GM19468 (cell line): ENCODE data around the gene MRGPRX4.
"Not testable (repeated sequence)": the region's sequence is repeated elsewhere in the genome, so short reads cannot be mapped to it uniquely, and the experiment has no call there.

ENCODE experiments used
- ATAC-seq: cut with Tn5 transposase; IDR thresholded peaks from one replicate; pipeline ENCODE4 v1.9.1; 2021; ENCODE audit warnings: mild to moderate bottlenecking, moderate library complexity, moderate number of reproducible peaks; ENCODE audit not compliant: unreplicated experiment; ENCODE audit errors: extremely low read depth

MRGPRX4 gene

DNA sequence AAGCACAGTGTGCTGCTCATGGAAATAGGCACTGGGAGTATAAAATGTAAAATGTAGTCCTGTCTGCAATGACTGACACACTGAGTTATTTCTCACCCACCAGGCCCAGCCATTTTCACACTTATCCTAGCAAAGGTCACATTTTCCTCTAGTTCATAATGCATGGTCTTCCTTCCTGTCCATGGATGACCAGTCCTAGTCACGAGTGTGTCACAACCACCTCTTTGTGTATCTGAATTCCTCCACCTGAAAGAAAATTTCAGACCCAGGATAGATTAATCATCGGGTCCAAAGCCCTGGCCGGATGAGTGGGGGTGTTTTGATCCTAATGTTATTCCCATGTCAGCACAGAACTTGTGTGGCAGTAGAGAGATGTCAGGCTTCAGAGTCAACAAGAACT, at the start of gene MRGPRX4:
Gene MRGPRX4 (plus strand): TSS at position 172 of the 400 bp plus-strand sequence. CDS start 420 bp downstream, outside the sequence.
- no peak for ATAC-seq

DNA sequence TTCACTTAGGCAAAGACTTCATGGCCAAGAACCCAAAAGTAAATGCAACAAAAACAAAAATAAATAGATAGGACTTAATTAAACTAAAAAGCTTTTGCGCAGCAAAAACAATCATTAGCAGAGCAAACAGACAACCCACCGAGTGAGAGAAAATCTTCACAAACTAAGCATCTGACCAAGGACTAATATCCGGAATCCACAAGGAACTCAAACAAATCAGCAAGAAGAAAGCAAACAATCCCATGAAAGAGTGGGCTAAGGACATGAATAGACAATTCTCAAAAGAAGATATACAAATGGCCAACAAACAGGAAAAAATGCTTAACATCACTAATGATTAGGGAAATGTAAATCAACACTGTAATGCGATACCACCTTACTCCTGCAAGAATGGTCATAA, 41.5 kb upstream of the MRGPRX4 start:
- not testable (repeated sequence) for ATAC-seq

DNA sequence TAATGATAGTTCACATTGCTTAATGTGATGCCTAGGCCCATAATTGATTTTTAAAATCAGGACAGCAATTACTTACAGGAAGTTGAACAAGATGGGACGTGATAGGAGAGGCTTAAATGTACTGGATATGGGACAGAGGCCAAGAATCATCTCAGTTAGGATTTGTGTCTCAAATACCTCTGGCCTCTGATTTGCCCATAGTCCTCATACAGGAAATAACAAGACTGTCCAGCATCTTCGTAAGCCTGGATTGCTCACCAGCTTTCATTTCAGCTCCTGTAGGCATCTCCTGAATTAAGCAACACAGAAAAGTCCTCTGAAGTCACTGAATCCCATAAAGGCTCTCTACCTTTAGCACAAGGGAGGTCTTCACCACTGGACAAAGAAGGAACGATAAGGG, 40.3 kb upstream of the MRGPRX4 start, which contains the start of gene MRGPRX3:
Gene MRGPRX3 (plus strand): TSS at position 231 of the 400 bp plus-strand sequence. CDS start 4,632 bp downstream, outside the sequence.
- no peak for ATAC-seq

DNA sequence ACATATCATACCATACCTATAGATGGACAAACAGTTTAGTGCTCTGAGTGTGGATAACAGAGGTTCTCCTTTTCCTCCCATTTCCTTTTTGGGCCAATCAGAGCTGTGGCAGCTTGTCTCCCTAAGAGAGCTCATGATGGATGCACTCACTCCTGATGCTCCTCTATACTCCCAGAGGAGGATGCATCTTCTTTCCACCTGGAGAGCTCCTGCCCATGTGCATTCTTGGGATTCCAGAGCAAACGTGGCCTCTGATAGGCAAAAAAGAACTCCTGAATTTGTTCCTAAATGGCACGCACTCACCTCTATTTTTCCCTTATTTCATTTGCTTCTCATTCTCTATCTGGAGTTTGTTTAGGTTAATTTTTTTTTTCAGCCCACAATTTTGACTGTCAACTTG, 37.3 kb upstream of the MRGPRX4 start:
- ATAC-seq: no peak

DNA sequence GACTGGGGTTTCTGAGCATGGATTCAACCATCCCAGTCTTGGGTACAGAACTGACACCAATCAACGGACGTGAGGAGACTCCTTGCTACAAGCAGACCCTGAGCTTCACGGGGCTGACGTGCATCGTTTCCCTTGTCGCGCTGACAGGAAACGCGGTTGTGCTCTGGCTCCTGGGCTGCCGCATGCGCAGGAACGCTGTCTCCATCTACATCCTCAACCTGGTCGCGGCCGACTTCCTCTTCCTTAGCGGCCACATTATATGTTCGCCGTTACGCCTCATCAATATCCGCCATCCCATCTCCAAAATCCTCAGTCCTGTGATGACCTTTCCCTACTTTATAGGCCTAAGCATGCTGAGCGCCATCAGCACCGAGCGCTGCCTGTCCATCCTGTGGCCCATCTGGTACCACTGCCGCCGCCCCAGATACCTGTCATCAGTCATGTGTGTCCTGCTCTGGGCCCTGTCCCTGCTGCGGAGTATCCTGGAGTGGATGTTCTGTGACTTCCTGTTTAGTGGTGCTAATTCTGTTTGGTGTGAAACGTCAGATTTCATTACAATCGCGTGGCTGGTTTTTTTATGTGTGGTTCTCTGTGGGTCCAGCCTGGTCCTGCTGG, 35.3 kb upstream of the MRGPRX4 start:
- no peak for ATAC-seq

DNA sequence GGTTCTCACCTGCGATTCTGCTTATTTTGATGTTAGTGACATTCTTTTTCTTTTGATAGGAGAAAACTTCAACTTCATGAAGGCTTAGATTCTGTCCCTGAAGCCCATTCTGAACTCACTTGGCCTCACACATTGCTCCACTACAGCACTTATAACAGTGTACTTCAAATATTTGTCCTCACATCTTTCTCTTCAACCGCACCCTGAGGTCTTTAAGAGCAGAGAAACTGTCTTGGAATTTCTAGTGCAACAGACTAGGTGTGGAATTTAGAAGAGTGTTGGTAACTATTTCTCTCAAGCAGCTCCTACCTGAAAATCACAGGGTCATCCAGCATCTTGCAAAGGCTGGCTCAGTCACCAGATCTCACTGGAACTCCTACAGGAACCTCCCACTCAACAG, 32.5 kb upstream of the MRGPRX4 start:
- no peak for ATAC-seq

DNA sequence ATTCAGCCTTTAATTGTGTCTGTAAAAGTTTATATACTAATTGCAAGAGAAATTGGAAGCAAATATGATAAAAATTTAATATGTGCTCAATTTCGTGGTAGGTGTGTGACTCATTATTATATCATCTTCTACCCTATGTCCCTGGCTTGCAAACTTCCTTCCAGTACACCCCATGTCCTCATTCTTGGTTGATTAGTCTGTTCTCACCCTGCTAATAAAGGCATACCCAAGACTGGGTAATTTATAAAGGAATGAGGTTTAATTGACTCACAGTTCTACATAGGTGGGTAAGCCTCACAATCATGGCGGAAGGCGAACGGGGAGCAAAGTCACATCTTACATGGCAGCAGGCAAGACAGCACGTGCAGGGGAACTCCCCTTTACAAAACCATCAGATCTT, 28.4 kb upstream of the MRGPRX4 start:
- ATAC-seq: no peak

DNA sequence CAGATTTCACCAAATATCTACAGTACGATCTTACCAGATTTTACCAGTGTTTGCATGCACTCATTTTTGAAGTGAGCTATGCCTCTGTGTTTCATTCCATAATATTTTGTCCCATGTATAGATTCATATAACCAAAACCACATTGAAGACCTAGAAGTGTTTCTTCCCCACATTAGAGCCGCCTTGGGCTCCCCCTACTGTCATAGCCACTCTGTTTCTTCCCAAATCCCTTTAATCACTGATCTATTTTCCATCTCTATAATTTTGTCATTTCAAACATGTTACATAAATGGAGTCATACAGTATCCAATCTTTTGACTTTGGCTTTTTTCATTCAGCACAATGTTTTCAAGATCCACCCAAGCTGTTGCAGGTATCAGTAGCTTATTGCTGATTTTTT, 27.6 kb upstream of the MRGPRX4 start:
- no peak for ATAC-seq

DNA sequence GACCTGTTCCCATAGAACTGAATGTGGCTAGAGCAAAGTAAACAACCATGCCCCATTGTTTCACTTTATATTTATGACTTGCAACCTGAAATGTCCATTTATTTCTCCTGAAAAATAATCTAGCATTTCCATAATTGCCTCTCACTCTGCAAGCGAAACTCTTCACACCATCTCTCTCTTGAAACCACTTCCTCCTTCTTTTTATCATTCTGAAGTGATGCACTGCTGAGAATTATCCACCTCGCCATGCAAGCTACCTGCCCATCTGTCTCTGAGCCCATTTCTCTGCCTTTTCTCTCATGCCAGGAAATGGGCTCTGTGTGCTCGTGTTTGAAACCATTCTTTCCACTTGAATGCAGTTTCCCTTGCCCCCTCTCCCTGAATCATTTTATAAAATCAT, 26.8 kb upstream of the MRGPRX4 start:
- ATAC-seq: no peak

DNA sequence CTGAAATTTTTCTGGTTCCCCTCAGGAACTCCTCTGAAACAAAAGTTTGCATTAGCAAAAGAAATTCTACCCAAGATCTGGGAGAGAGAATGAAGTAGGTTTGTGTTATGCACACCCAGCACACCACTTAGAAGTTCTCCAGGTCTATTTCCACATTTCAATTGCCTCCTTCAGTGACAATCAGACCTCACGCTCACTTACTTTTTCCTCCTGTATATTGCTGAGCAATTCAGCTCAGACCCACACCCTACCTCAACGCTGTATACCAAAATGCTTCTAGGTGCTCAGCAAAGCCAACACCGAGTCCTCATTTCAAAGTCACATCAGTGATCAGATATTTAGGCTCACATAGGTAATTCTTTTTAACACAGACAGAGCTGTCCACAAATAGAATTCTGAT, 21.1 kb upstream of the MRGPRX4 start:
- no peak for ATAC-seq

DNA sequence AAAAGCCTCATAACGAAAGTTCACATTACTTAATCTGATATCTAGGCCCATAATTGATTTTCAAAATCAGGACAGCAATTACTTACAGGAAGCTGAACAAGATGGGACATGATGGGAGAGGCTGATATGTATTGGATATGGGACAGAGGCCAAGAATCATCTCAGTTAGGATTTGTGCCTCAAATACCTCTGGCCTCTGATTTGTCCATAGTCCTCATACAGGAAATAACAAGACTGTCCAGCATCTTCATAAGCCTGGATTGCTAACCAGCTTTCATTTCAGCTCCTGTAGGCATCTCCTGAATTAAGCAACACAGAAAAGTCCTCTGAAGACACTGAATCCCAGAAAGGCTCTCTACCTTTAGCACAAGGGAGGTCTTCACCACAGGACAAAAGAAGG, 4.3 kb upstream of the MRGPRX4 start:
- ATAC-seq: no peak

DNA sequence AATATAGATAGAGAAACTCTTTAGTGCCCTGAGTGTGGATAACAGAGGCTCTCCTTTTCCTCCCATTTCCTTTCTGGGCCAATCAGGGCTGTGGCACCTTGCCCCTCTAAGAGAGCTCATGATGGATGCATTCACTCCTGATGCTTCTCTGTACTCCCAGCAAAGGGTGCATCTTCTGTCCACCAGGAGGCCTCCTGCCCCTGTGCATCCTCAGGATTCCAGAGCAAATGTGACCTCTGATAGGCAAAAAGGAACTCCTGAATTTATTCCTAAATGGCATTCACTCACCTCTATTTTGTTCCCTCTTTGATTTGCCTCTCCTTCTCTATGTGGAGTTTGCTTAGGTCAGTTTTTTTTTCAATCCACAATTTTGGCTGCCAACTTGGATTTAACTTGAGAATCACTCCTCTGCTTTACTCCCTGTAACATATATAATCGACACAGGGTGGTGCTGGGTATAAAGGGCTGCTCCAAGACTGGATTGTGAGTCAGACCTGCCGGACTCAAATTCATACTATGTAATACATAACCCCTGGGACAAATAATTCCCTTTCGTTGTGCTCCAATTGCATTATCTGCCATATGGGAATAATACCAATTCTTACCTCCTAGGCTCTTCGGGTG, 1.1 kb upstream of the MRGPRX4 start:
- ATAC-seq: no peak

DNA sequence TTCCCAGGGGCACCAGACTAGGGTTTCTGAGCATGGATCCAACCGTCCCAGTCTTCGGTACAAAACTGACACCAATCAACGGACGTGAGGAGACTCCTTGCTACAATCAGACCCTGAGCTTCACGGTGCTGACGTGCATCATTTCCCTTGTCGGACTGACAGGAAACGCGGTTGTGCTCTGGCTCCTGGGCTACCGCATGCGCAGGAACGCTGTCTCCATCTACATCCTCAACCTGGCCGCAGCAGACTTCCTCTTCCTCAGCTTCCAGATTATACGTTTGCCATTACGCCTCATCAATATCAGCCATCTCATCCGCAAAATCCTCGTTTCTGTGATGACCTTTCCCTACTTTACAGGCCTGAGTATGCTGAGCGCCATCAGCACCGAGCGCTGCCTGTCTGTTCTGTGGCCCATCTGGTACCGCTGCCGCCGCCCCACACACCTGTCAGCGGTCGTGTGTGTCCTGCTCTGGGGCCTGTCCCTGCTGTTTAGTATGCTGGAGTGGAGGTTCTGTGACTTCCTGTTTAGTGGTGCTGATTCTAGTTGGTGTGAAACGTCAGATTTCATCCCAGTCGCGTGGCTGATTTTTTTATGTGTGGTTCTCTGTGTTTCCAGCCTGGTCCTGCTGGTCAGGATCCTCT, 709 bp downstream of the MRGPRX4 start:
- ATAC-seq: no peak

DNA sequence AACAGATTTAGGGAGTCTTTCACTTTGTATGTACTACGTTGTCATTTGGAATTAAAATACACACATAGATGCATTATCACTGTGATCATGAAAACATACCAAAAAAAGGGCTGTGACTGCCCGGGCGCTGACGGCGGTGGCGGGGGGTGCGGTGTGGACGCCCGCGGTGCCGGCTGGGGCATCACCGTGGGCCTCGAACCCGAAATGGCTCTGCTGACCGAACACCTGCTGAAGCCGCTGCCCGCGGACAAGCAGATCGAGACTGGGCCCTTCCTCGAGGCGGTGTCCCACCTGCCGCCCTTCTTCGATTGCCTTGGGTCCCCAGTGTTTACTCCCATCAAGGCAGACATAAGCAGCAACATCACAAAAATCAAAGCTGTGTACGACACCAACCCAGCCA, 16.2 kb downstream of the MRGPRX4 start:
- no peak for ATAC-seq

DNA sequence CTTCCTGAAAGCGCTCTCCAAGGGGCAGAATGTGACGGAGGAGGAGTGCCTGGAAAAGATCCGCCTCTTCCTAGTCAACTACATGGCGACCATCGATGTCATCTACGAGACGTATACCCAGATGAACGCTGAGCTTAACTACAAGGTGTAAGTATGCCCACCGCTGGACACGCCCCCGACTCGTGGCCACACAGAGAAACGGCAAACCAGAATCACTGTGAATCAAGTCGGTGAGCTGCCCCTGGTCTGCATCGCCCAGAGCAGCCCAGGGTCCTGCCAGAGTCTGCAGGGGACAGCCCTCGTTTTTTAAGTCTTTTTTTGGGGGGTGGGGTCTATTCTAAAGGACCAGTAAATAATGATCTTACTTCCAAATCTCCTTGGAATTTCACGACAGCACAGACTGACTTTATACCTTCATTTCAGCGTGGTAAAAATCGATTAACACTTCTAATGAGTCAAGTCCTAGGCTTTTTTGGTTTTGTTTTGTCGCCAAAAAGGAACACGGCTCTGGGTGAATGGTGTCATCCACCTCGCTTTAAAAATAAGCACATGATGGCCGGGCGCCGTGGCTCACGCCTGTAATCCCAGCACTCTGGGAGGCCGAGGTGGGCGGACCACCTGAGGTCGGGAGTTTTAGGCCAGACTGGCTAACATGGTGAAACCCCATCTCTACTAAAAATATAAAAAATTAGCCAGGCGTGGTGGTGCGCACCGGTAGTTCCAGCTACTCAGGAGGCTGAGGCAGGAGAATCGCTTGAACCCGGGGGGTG, 17.0 kb downstream of the MRGPRX4 start:
- ATAC-seq: not testable (repeated sequence)

DNA sequence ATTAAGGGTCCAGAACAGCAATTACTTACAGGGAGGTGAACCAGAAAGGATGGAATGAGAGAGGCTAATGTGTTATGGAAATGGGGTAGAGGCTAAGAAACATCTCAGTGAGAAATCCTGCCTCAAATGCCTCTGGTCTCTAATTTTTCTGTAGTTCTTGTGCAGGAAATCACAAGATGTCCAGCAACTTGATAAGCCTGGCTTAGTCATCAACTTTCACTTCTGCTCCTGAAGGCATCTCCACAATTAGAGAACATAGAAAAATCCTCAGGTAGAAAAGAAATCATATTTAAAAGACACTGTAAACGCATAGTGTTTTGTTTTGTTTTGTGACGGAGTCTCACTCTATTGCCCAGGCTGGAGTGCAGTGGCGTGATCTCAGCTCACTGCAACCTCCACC, 18.7 kb downstream of the MRGPRX4 start:
- no peak for ATAC-seq

DNA sequence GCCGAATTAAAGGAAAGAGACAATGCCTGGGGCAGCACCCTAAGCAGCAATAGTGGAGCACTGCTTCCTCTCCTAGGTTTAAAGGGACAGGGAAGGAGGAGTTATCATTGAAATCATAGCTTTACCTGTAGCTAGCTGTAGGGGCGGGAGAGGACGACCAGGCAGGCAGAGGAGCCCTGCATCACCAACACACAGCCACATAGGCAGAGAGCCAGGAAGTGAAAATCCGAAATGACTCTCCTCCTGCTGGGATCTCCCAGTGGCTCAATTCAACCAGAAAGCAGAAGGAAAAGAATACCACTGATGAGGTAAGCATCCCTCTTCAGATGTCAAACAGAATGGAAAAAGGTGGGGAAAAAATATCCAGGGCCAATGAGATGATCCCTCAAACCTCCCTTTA, 20.4 kb downstream of the MRGPRX4 start:
- ATAC-seq: no peak

DNA sequence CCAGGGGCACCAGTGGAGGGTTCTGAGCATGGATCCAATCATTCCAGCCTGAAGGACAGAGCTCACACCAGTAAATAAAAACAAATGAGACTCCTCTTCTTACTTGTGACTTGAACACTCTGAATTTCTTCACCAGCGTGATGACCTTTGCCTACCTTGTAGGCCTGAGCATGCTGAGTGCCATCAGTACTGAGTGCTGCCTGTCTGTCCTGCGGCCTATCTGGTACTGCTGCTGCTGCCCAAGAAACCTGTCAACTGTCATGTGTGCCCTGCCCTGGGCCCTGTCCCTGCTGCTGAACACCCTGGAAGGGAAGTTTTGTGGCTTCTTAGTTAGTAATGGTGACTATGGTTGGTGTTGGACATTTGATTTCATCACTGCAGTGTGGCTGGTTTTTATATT, 23.9 kb downstream of the MRGPRX4 start:
- ATAC-seq: no peak

DNA sequence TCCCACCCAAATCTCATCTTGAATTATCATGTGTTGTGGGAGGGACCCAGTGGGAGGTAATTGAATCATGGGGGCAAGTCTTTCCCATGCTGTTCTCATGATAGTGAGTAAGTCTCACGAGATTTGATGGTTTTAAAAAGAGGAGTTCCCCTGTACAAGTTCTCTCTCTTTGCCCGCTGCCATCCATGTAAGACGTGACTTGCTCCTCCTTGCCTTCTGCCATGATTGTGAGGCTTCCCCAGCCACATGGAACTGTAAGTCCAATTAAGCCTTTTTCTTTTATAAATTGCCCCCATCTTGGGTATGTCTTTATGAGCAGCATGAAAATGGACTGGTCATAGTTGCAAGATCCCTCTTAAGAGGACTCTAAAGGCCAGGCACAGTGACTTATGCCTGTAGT, 25.1 kb downstream of the MRGPRX4 start:
- ATAC-seq: not testable (repeated sequence)

DNA sequence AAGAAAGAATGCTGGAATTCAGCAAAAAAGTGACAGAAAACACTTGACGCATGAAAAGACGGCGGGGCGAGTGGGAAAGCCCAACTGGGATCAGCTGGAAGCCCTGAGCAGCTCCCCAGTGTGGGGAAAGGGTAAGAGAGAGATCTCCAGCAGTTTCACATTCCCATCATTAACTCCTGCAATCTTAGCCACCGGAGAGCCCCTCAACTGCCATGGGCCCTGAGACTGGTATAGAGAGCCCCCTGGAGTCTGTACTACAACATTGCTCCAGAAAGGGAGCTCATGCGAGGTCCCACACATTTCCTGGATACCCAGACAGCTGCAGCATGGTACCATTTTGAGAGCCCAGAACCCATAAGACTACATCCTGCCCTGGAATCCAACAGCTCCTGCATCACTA, 31.1 kb downstream of the MRGPRX4 start:
- no peak for ATAC-seq

DNA sequence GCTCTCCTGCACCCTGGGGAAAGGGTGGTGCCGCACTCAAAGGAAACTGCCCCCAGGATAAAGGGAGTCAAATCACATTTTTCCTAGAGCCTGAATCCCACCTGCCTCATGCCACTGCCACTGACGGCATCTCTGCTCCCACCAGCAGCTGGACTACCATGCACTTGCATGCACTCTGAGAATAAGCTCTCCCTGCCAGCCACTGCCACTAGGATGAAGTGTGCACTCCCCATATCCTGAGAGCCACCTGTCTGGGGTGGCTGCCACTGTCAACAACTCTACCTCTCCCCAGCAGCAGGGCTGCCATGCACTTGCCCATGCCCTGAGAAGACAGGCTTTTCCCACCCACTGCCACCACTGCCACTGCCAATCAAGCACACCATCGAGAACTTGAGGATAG, 31.6 kb downstream of the MRGPRX4 start:
- ATAC-seq: no peak
